ENCODE measurements around the gene CIP2A.

The CIP2A gene

DNA sequence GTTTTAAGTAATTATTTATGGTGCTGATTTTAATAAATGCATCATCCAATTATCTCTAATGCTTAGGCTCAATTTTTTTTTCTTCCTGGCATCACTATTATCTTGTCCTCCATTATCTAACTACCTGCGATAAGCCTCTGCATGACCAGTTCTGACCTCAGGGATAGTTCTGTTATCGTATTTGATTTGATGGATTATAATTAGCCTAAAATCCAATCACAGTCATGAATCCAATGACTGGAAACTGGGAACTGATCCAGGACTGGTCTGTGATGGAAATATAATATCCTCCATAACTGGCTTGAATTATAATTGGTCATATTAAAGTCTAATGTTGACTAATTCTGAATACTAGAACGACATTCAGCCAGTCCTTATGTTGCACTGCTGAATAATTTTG is 80.0 kb downstream of the CIP2A start:
- no peak for DNase-seq

DNA sequence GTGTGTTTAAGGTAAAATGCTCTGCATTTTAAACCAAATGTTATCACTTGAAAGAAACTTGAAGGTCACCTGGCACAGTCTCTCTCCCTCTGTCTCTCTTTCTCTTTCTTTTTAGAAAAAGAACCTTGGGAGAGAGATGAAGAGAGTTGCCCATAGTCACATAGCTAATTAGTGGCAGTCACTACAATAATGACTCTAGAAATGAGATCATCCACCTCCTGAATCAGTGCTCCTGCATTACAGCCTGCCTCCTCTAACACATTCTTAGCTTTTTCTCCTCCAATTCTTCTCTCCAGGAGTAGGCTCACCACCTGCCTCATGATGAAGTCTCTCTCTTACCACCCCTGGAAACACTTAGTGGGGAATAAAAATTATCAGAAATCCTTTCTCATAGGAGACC is 81.3 kb downstream of the CIP2A start:
- DNase-seq = no peak

DNA sequence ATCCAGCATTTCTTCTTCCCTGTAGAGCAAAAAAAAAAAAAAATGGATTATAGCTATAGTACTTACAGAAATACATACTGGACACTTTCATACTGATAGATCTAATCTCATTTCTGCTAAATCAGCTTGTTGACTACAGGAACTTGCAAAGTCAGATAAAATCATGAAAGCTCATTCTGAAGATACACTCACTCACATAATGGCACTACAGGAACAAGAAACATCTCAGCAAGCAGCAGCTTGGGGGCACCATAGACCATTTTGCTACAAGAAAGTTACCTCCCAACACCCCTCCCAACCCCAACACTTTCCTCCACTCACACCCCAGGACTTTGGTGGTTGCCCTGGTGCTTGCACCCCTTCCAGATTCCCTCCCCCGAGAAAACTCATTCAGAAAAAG is 83.4 kb downstream of the CIP2A start:
- DNase-seq = no peak

DNA sequence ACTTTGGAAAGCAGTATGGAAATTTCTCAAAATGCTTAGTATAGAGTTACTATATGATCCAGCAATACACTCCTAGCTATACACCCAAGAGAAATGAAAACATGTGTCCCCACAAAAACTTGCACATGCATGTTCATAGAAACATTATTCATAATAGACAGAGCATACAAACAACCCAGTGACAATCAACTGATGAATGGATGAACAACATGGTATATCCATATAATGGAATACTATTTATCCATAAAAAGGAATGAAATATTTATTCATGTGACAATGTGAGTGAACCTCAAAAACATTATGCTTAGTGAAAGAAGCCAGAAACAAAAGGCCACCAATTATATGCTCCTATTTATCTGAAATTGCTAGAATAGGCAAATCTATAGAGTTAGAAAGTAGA is 85.5 kb downstream of the CIP2A start:
- no peak for DNase-seq

DNA sequence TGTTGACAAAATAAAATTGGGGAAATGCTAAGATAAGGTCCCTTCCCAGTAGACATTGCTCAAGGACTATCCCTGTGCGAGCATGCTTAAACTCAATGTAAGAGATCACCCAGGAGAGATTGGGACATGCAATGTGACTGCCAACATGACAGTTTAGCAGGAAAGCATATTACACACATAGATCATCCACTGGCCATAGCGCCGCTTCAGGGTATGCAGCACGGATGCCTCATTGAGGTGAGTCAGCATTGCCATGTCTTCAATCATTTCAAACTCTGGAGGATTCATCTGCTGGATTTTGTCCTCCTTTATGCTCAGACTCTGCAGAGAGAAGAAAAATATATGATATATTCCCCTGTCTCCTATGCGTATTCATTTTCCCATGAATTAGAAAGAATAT is 87.7 kb downstream of the CIP2A start:
- DNase-seq = no peak

DNA sequence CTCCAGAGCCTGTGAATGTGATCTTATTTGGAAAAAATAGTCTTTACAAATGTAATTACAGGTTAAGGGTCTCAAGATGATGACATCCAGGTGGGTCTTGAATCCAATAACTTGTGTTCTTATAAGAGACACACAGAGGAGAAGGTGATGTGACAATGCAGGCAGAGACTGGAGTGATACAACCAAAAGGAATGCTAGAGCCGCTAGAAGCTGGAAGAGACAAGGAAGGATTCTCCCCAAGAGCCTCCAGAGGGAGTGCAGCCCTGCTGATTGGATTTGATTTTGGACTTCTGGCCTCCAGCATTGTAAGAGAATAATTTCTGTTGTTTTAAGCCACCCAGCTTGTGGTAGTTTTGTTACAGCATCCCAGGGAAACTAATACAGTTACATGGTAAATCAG is 88.5 kb downstream of the CIP2A start:
- no peak for DNase-seq
